Measurements from ENCODE around the gene IGF2BP3.
A peak's percentile ranks its signal among the peaks of the same experiment; 100 is the strongest.

Gene IGF2BP3

GRCh38 chr7:23475576-23475839 is 5.2 kb upstream of the IGF2BP3 start:
- TF ChIP-seq CTCF (conservative IDR thresholded peaks at IDR 0.05; ENCODE audit: control insufficient read depth, insufficient read depth, low read depth, low read length) = no peak

GRCh38 chr7:23474829-23475575 is 4.7 kb upstream of the IGF2BP3 start:
- no peak for TF ChIP-seq CTCF (conservative IDR thresholded peaks at IDR 0.05; ENCODE audit: control insufficient read depth, insufficient read depth, low read depth, low read length)
- no peak for DNase-seq (ENCODE audit: low read depth)
- H3K4me3 ChIP-seq (ENCODE audit: control insufficient read depth, low read depth, low read length) = peak overlapping the region; percentile 54

More at GRCh38 chr7:23475576-23475839, 5.2 kb upstream of the IGF2BP3 start:
- DNase-seq (ENCODE audit: low read depth) = no peak
- H3K4me3 ChIP-seq (ENCODE audit: control insufficient read depth, low read depth, low read length) = no peak overlapping the region

- peak; percentile 88 for DNase-seq (ENCODE audit: low read depth)
- H3K4me3 ChIP-seq (ENCODE audit: control insufficient read depth, low read depth, low read length) = peak overlapping the region; percentile 54
- no peak for TF ChIP-seq CTCF (conservative IDR thresholded peaks at IDR 0.05; ENCODE audit: control insufficient read depth, insufficient read depth, low read depth, low read length)
Observed at GRCh38 chr7:23474094-23474828, 4.0 kb upstream of the IGF2BP3 start.

GRCh38 chr7:23473844-23474093 is 3.5 kb upstream of the IGF2BP3 start:
- peak overlapping the region; percentile 52 for H3K4me3 ChIP-seq (ENCODE audit: control insufficient read depth, low read depth, low read length)
- TF ChIP-seq CTCF (conservative IDR thresholded peaks at IDR 0.05; ENCODE audit: control insufficient read depth, insufficient read depth, low read depth, low read length) = no peak
- DNase-seq (ENCODE audit: low read depth) = no peak

GRCh38 chr7:23472956-23473843 is 2.9 kb upstream of the IGF2BP3 start:
- peak overlapping the region; percentile 52 for H3K4me3 ChIP-seq (ENCODE audit: control insufficient read depth, low read depth, low read length)
- no peak for DNase-seq (ENCODE audit: low read depth)
- TF ChIP-seq CTCF (conservative IDR thresholded peaks at IDR 0.05; ENCODE audit: control insufficient read depth, insufficient read depth, low read depth, low read length) = no peak

- H3K4me3 ChIP-seq (ENCODE audit: control insufficient read depth, low read depth, low read length) = no peak overlapping the region
- DNase-seq (ENCODE audit: low read depth) = no peak
- no peak for TF ChIP-seq CTCF (conservative IDR thresholded peaks at IDR 0.05; ENCODE audit: control insufficient read depth, insufficient read depth, low read depth, low read length)
Observed at GRCh38 chr7:23472556-23472955, 2.3 kb upstream of the IGF2BP3 start.

Measured in fibroblast of mammary gland (primary cell).